RWPE1 (cell line): ENCODE measurements around the gene RTEL1.

ENCODE experiments used
- CTCF ChIA-PET: fragments of 350-600 bp; sonication (Branson Sonifier 250); formaldehyde crosslinking; extraction: SDS; loops from one replicate; lab custom pipeline; 2021; lab: Yijun Ruan, JAX
- POLR2A ChIA-PET: fragments of 400-600 bp; formaldehyde crosslinking; extraction: SDS; loops from one replicate; lab custom pipeline; 2020; ENCODE audit warnings: antibody characterized with exemption; ENCODE audit not compliant: low non-redundant PET; lab: Yijun Ruan, JAX
- DNase-seq: peaks from one replicate; pipeline ENCODE4 v3.0.0; 2012; ENCODE audit warnings: low spot score
- H3K27ac ChIP-seq: fragments of 450-650 bp; 2 replicates; pipeline ENCODE4 v1.5.1; 2017
- CTCF ChIP-seq: fragments of 450-650 bp; conservative IDR thresholded peaks from 2 replicates; pipeline ENCODE4 v1.5.1; 2017; ENCODE audit warnings: low read depth, mild to moderate bottlenecking

RTEL1 gene

GRCh38 chr20:63694584-63695423 lies 36.7 kb downstream of the RTEL1 start:
- no peak for TF ChIP-seq CTCF
- H3K27ac ChIP-seq: peak overlapping the region; percentile 97
- ChIA-PET POLR2A (no interaction called here), CTCF (interaction anchor here (1.2 kb wide), 1 partner anchor 101 kb away, joined by 3 read pairs; no protein-coding TSS in a partner anchor)
- DNase-seq: no peak

- ChIA-PET CTCF (interaction anchor here (0.6 to 1.8 kb wide), 2 partner anchors 10 to 61 kb away, joined by 3 to 7 read pairs; no protein-coding TSS in a partner anchor), POLR2A (interaction anchor here (0.9 kb wide), 1 partner anchor 12 kb away, joined by 4 read pairs; no protein-coding TSS in a partner anchor)
These were observed 37.6 kb downstream of the RTEL1 start for GRCh38 chr20:63695424-63696305.

DNA sequence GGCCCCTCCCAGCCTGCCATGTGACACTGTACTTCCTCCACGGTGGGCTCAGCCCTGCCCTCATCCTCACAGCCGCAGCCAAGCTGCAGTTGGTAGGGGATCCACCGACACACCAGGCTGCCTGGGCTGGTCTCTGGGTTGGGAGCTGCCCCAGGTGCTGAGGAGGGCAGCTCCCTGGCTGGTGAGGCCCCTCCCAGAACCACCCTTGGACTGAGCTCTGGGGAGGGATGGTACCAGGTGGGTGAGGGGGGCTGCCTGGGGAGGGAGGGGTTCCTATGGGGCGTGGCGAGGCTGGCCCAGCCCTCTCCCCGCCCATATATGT lies 38.2 kb downstream of the RTEL1 start:
- ChIA-PET CTCF (interaction anchor here (0.6 to 1.8 kb wide), 2 partner anchors 10 to 62 kb away, joined by 3 to 7 read pairs; no protein-coding TSS in a partner anchor), POLR2A (interaction anchor here (0.9 to 1.0 kb wide), 2 partner anchors 11 to 54 kb away, joined by 4 read pairs; no protein-coding TSS in a partner anchor)
- peak overlapping the region; percentile 97 for H3K27ac ChIP-seq
- DNase-seq: peak; percentile 95
- no peak for TF ChIP-seq CTCF

More at GRCh38 chr20:63695424-63696305, 37.6 kb downstream of the RTEL1 start:
- DNase-seq: no peak
- no peak for TF ChIP-seq CTCF
- H3K27ac ChIP-seq: peak overlapping the region; percentile 97

GRCh38 chr20:63696628-63697356 lies 38.7 kb downstream of the RTEL1 start, which contains the start of gene TNFRSF6B:
TSS of gene TNFRSF6B (plus strand) at chr20:63696652. CDS start at chr20:63696768, 116 bp downstream.
- POLR2A ChIA-PET: interaction anchor here (0.6 to 1.0 kb wide), 3 partner anchors 10 to 175 kb away, joined by 3 to 4 read pairs (median 4); no protein-coding TSS in a partner anchor
- H3K27ac ChIP-seq: peak within 1 kb of the TSS; percentile 97
- TF ChIP-seq CTCF: peak; percentile 10; the same call in 1 of the 2 replicates
- no peak for DNase-seq
- CTCF ChIA-PET: interaction anchor here (0.6 to 1.8 kb wide), 3 partner anchors 9 to 159 kb away, joined by 3 to 7 read pairs (median 7); partner anchors contain the start of gene PTK6

- TF ChIP-seq CTCF: no peak; the same call in 1 of the 2 replicates
- ChIA-PET POLR2A (interaction anchor here (0.6 to 1.0 kb wide), 2 partner anchors 55 to 176 kb away, joined by 3 to 4 read pairs; no protein-coding TSS in a partner anchor), CTCF (interaction anchor here (0.6 to 1.8 kb wide), 3 partner anchors 8 to 190 kb away, joined by 3 to 7 read pairs (median 7); partner anchors contain the start of gene PTK6)
- H3K27ac ChIP-seq: peak overlapping the region; percentile 97
- DNase-seq: peak; percentile 55
These were observed 39.3 kb downstream of the RTEL1 start for GRCh38 chr20:63697357-63697867.
